HepG2 (cell line): ENCODE measurements around the gene NPTXR. TPM values are rescaled to one million over a fixed set of nuclear protein-coding genes. Genes with fewer than 3 reads are reported as not detected.

Experiments
- AGO1 ChIP-seq: fragments of 200-400 bp; formaldehyde crosslinking; IDR thresholded peaks from 2 replicates; pipeline ENCODE4 v1.6.1; 2017; ENCODE audit warnings: mild to moderate bottlenecking, low read depth, low read length, moderate library complexity; ENCODE audit not compliant: poor library complexity, severe bottlenecking
- ARNT ChIP-seq: fragments of 450-650 bp; IDR thresholded peaks from 2 replicates; pipeline ENCODE4 v1.6.1; 2017
- ATF2 ChIP-seq: sonication (generic); formaldehyde crosslinking; IDR thresholded peaks from 2 replicates; pipeline ENCODE4 v1.4.0; 2020; ENCODE audit warnings: missing genetic modification reagents
- CCAR2 ChIP-seq: fragments of 200-400 bp; formaldehyde crosslinking; optimal IDR thresholded peaks from 2 replicates; pipeline ENCODE3; 2018; ENCODE audit warnings: low read depth, mild to moderate bottlenecking, low read length, moderate library complexity
- HMGA1 ChIP-seq: sonication (generic); formaldehyde crosslinking; conservative IDR thresholded peaks from 2 replicates; pipeline ENCODE4 v1.4.0; 2020; ENCODE audit warnings: missing genetic modification reagents
- JUNB ChIP-seq: sonication (generic); formaldehyde crosslinking; IDR thresholded peaks from 2 replicates; pipeline ENCODE4 v1.8.0; 2022; ENCODE audit warnings: missing genetic modification reagents, mild to moderate bottlenecking, borderline replicate concordance
- KDM1A ChIP-seq: IDR thresholded peaks from 2 replicates; pipeline ENCODE4 v1.6.1; 2016; ENCODE audit warnings: missing compliant biosample characterization
- KDM2A ChIP-seq: sonication (generic); formaldehyde crosslinking; IDR thresholded peaks from 2 replicates; pipeline ENCODE4 v1.4.0; 2020; ENCODE audit warnings: low read depth, missing genetic modification reagents, borderline replicate concordance
- NFE2L2 ChIP-seq: fragments of 150-350 bp; IDR thresholded peaks from 2 replicates; pipeline ENCODE4 v1.6.1; 2014; ENCODE audit warnings: low read length
- PAWR ChIP-seq: sonication (generic); formaldehyde crosslinking; IDR thresholded peaks from 2 replicates; pipeline ENCODE4 v1.4.0; 2020; ENCODE audit warnings: missing genetic modification reagents, mild to moderate bottlenecking, borderline replicate concordance
- POLR2AphosphoS5 ChIP-seq: IDR thresholded peaks from 2 replicates; pipeline ENCODE4 v1.6.1; 2012; ENCODE audit warnings: low read depth, low read length
- PRMT3 ChIP-seq: sonication (generic); formaldehyde crosslinking; IDR thresholded peaks from 2 replicates; pipeline ENCODE4 v1.8.1; 2022; ENCODE audit warnings: low read depth, mild to moderate bottlenecking, moderate library complexity, missing genetic modification reagents, borderline replicate concordance
- TFE3 ChIP-seq: IDR thresholded peaks from 2 replicates; pipeline ENCODE4 v1.6.1; 2016
- TSC22D2 ChIP-seq: sonication (generic); formaldehyde crosslinking; IDR thresholded peaks from 2 replicates; pipeline ENCODE4 v1.5.1; 2020; ENCODE audit warnings: missing genetic modification reagents, mild to moderate bottlenecking, borderline replicate concordance
- YY1 ChIP-seq: IDR thresholded peaks from 2 replicates; pipeline ENCODE4 v1.6.1; 2011; ENCODE audit warnings: low read length, low read depth, moderate library complexity, mild to moderate bottlenecking; ENCODE audit not compliant: insufficient read depth, insufficient replicate concordance
- ZNF10 ChIP-seq: sonication (generic); formaldehyde crosslinking; IDR thresholded peaks from 2 replicates; pipeline ENCODE4 v1.4.0; 2020; ENCODE audit warnings: mild to moderate bottlenecking, low read depth, missing genetic modification reagents, borderline replicate concordance
- ZNF230 ChIP-seq: sonication (generic); formaldehyde crosslinking; IDR thresholded peaks from 2 replicates; pipeline ENCODE4 v1.4.0; 2020; ENCODE audit warnings: mild to moderate bottlenecking, missing genetic modification reagents
- ZNF382 ChIP-seq: sonication (generic); formaldehyde crosslinking; IDR thresholded peaks from 2 replicates; pipeline ENCODE4 v1.5.0; 2020; ENCODE audit warnings: missing genetic modification reagents, mild to moderate bottlenecking, borderline replicate concordance
- ZNF777 ChIP-seq: sonication (generic); formaldehyde crosslinking; IDR thresholded peaks from 2 replicates; pipeline ENCODE4 v1.4.0; 2020; ENCODE audit warnings: missing genetic modification reagents
- ZNF891 ChIP-seq: sonication (generic); formaldehyde crosslinking; IDR thresholded peaks from 2 replicates; pipeline ENCODE4 v1.5.0; 2020; ENCODE audit warnings: mild to moderate bottlenecking, missing genetic modification reagents
- ZSCAN12 ChIP-seq: sonication (generic); formaldehyde crosslinking; IDR thresholded peaks from 2 replicates; pipeline ENCODE4 v1.9.0; 2021; ENCODE audit warnings: mild to moderate bottlenecking, missing genetic modification reagents
- polyA plus RNA-seq, 8 experiments: library from polyadenylated mRNA; depleted of rRNA in 3 of 8; stranded (reverse) in 7 of 8; unstranded in 1 of 8; fragments of >200 nt; fragmentation: Illumina TruSeq in 4 of 8; extraction: Trizol in 4 of 8; gene quantifications; 2 replicates each; pipeline versions ENCODE4 v1.2.1 to v1.2.3, GENCODE V29; 2011 to 2016; ENCODE audit warnings: low read depth in 4 of 8, missing spikeins in 1 of 8, mixed read lengths in 1 of 8; ENCODE audit not compliant: insufficient read depth in 1 of 8
- total RNA-seq, 5 experiments: library from RNA; depleted of rRNA; stranded (reverse); fragments of >200 nt; fragmentation: Illumina TruSeq; extraction: Trizol; gene quantifications; 2 replicates each; pipeline ENCODE4 v1.2.3, GENCODE V29; 2016; ENCODE audit warnings: low read depth in 1 of 5
- TF ChIP-seq, protein P1 (sequence below): sonication (generic); formaldehyde crosslinking; conservative IDR thresholded peaks from 2 replicates; pipeline ENCODE4 v1.8.0; 2022; ENCODE audit warnings: low read depth, missing genetic modification reagents
- TF ChIP-seq, protein P2 (sequence below): sonication (generic); formaldehyde crosslinking; IDR thresholded peaks from 2 replicates; pipeline ENCODE4 v1.4.0; 2020; ENCODE audit warnings: missing genetic modification reagents

Gene NPTXR
- total and polyA plus RNA-seq, 2 of the 13 experiments (the other 11 are each of a cell fraction or from before 2014, with no cell fraction given): 2.6 to 4.8 TPM

GRCh38 chr22:38872172-38872830, 28.5 kb upstream of the NPTXR start, which contains the start of gene CBX6 (continued):
- TF ChIP-seq, protein P1, sequence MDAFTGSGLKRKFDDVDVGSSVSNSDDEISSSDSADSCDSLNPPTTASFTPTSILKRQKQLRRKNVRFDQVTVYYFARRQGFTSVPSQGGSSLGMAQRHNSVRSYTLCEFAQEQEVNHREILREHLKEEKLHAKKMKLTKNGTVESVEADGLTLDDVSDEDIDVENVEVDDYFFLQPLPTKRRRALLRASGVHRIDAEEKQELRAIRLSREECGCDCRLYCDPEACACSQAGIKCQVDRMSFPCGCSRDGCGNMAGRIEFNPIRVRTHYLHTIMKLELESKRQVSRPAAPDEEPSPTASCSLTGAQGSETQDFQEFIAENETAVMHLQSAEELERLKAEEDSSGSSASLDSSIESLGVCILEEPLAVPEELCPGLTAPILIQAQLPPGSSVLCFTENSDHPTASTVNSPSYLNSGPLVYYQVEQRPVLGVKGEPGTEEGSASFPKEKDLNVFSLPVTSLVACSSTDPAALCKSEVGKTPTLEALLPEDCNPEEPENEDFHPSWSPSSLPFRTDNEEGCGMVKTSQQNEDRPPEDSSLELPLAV (CRISPR knock-in tag): no peak
- TF ChIP-seq ZNF10 (CRISPR knock-in tag) (no peak), ZSCAN12 (CRISPR knock-in tag) (no peak), TFE3 (CRISPR knock-in tag) (peak; percentile 47; the same call in 1 of the 2 replicates), AGO1 (peak; percentile 40), KDM1A (CRISPR knock-in tag) (no peak), YY1 (peak; percentile 30), ARNT (no peak), ZNF891 (CRISPR knock-in tag) (no peak), ZNF777 (CRISPR knock-in tag) (peak; percentile 68), HMGA1 (CRISPR knock-in tag) (no peak), ZNF230 (CRISPR knock-in tag) (peak; percentile 41; the same call in 1 of the 2 replicates), CCAR2 (no peak), TSC22D2 (CRISPR knock-in tag) (no peak), JUNB (CRISPR knock-in tag) (no peak), PRMT3 (CRISPR knock-in tag) (no peak), ATF2 (no peak), PAWR (CRISPR knock-in tag) (no peak), NFE2L2 (0 out of 2 replicates have a peak, but pooled peaks have one; percentile 8), KDM2A (CRISPR knock-in tag) (no peak), POLR2AphosphoS5 (peak; percentile 42; the same call in 1 of the 2 replicates), ZNF382 (CRISPR knock-in tag) (no peak)
- TF ChIP-seq, protein P2, sequence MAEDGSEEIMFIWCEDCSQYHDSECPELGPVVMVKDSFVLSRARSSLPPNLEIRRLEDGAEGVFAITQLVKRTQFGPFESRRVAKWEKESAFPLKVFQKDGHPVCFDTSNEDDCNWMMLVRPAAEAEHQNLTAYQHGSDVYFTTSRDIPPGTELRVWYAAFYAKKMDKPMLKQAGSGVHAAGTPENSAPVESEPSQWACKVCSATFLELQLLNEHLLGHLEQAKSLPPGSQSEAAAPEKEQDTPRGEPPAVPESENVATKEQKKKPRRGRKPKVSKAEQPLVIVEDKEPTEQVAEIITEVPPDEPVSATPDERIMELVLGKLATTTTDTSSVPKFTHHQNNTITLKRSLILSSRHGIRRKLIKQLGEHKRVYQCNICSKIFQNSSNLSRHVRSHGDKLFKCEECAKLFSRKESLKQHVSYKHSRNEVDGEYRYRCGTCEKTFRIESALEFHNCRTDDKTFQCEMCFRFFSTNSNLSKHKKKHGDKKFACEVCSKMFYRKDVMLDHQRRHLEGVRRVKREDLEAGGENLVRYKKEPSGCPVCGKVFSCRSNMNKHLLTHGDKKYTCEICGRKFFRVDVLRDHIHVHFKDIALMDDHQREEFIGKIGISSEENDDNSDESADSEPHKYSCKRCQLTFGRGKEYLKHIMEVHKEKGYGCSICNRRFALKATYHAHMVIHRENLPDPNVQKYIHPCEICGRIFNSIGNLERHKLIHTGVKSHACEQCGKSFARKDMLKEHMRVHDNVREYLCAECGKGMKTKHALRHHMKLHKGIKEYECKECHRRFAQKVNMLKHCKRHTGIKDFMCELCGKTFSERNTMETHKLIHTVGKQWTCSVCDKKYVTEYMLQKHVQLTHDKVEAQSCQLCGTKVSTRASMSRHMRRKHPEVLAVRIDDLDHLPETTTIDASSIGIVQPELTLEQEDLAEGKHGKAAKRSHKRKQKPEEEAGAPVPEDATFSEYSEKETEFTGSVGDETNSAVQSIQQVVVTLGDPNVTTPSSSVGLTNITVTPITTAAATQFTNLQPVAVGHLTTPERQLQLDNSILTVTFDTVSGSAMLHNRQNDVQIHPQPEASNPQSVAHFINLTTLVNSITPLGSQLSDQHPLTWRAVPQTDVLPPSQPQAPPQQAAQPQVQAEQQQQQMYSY: no peak
